HepG2 (cell line): ENCODE results near the gene INTS2.

ENCODE experiments used
- BRCA1 ChIP-seq: sonication (generic); formaldehyde crosslinking; IDR thresholded peaks from 2 replicates; pipeline ENCODE4 v1.4.0; 2020; ENCODE audit warnings: missing genetic modification reagents
- ELF3 ChIP-seq: IDR thresholded peaks from 2 replicates; pipeline ENCODE4 v1.6.1; 2016; ENCODE audit warnings: missing genetic modification reagents, missing compliant biosample characterization
- FOXP4 ChIP-seq: sonication (generic); formaldehyde crosslinking; IDR thresholded peaks from 2 replicates; pipeline ENCODE4 v1.4.0; 2020; ENCODE audit warnings: missing genetic modification reagents
- HNRNPLL ChIP-seq: fragments of 200-400 bp; formaldehyde crosslinking; IDR thresholded peaks from 2 replicates; pipeline ENCODE4 v1.6.1; 2017; ENCODE audit warnings: mild to moderate bottlenecking, low read depth, low read length; ENCODE audit not compliant: poor library complexity, severe bottlenecking
- MXI1 ChIP-seq: IDR thresholded peaks from 3 replicates; pipeline ENCODE4 v1.6.1; 2012; ENCODE audit warnings: low read depth, low read length, inconsistent platforms, borderline replicate concordance
- PRMT3 ChIP-seq: sonication (generic); formaldehyde crosslinking; IDR thresholded peaks from 2 replicates; pipeline ENCODE4 v1.8.1; 2022; ENCODE audit warnings: low read depth, mild to moderate bottlenecking, moderate library complexity, missing genetic modification reagents, borderline replicate concordance
- SP5 ChIP-seq: IDR thresholded peaks from 2 replicates; pipeline ENCODE4 v1.6.1; 2016; ENCODE audit warnings: low read depth, borderline replicate concordance
- ZFP1 ChIP-seq: IDR thresholded peaks from 2 replicates; pipeline ENCODE4 v1.6.1; 2016
- ZNF18 ChIP-seq: sonication (generic); formaldehyde crosslinking; IDR thresholded peaks from 2 replicates; pipeline ENCODE4 v1.8.0; 2022; ENCODE audit warnings: mild to moderate bottlenecking, missing genetic modification reagents; ENCODE audit not compliant: insufficient replicate concordance
- ZNF230 ChIP-seq: sonication (generic); formaldehyde crosslinking; IDR thresholded peaks from 2 replicates; pipeline ENCODE4 v1.4.0; 2020; ENCODE audit warnings: mild to moderate bottlenecking, missing genetic modification reagents
- ZNF670 ChIP-seq: sonication (generic); formaldehyde crosslinking; IDR thresholded peaks from 2 replicates; pipeline ENCODE4 v1.8.0; 2022; ENCODE audit warnings: mild to moderate bottlenecking, missing genetic modification reagents, borderline replicate concordance
- ZSCAN20 ChIP-seq: sonication (generic); formaldehyde crosslinking; IDR thresholded peaks from 2 replicates; pipeline ENCODE4 v1.4.0; 2020; ENCODE audit warnings: missing genetic modification reagents, mild to moderate bottlenecking, borderline replicate concordance
- TF ChIP-seq, protein P1 (sequence below): sonication (generic); formaldehyde crosslinking; IDR thresholded peaks from 2 replicates; pipeline ENCODE4 v1.5.0; 2020; ENCODE audit warnings: mild to moderate bottlenecking, missing genetic modification reagents, moderate library complexity
- TF ChIP-seq, protein P2 (sequence below), 2 experiments: sonication (generic) in 1 of 2; formaldehyde crosslinking in 1 of 2; IDR thresholded peaks; 2 replicates each; pipeline versions ENCODE4 v1.5.1 to v1.6.1; 2011 to 2020; ENCODE audit warnings: borderline replicate concordance in 1 of 2, low read depth in 1 of 2, low read length in 1 of 2, mild to moderate bottlenecking in 1 of 2, missing genetic modification reagents in 1 of 2, moderate library complexity in 1 of 2

DNA sequence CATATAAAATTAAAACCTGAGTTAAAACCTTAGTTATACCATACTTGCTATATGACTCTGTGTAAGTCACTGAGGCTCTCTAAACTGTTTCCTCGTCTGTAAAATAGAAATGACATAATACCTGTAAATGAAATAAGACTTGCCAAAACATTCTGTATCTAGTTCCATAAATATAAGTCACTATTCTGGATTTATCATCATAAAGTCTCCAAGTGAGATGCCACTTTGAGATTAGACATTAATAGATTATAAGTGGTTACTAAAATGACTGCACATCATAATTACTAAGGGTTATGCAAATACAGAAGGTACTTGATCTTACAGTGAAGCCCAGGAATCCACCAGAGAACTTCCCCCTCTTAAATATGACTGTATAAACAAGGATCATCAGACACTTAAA, 52.5 kb downstream of the INTS2 start:
- TF ChIP-seq, protein P1, sequence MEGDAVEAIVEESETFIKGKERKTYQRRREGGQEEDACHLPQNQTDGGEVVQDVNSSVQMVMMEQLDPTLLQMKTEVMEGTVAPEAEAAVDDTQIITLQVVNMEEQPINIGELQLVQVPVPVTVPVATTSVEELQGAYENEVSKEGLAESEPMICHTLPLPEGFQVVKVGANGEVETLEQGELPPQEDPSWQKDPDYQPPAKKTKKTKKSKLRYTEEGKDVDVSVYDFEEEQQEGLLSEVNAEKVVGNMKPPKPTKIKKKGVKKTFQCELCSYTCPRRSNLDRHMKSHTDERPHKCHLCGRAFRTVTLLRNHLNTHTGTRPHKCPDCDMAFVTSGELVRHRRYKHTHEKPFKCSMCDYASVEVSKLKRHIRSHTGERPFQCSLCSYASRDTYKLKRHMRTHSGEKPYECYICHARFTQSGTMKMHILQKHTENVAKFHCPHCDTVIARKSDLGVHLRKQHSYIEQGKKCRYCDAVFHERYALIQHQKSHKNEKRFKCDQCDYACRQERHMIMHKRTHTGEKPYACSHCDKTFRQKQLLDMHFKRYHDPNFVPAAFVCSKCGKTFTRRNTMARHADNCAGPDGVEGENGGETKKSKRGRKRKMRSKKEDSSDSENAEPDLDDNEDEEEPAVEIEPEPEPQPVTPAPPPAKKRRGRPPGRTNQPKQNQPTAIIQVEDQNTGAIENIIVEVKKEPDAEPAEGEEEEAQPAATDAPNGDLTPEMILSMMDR (CRISPR knock-in tag), result no peak
- TF ChIP-seq ZSCAN20 (CRISPR knock-in tag), result no peak
- TF ChIP-seq SP5 (CRISPR knock-in tag), result no peak
- TF ChIP-seq, protein P2, sequence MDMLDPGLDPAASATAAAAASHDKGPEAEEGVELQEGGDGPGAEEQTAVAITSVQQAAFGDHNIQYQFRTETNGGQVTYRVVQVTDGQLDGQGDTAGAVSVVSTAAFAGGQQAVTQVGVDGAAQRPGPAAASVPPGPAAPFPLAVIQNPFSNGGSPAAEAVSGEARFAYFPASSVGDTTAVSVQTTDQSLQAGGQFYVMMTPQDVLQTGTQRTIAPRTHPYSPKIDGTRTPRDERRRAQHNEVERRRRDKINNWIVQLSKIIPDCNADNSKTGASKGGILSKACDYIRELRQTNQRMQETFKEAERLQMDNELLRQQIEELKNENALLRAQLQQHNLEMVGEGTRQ (IDR thresholded peaks at IDR 0.05; ENCODE audit: low read depth, low read length), result no peak
- TF ChIP-seq, protein P2 (CRISPR knock-in tag; IDR thresholded peaks at IDR 0.05; ENCODE audit: borderline replicate concordance), result no peak
- TF ChIP-seq HNRNPLL, result no peak
- no peak for TF ChIP-seq ZNF18 (CRISPR knock-in tag)
- no peak for TF ChIP-seq ZNF230
- TF ChIP-seq FOXP4 (CRISPR knock-in tag), result no peak
- no peak for TF ChIP-seq ZNF670 (CRISPR knock-in tag)
- no peak for TF ChIP-seq ELF3
- no peak for TF ChIP-seq ZFP1 (CRISPR knock-in tag)
- no peak for TF ChIP-seq BRCA1 (CRISPR knock-in tag)
- TF ChIP-seq MXI1, result no peak
- no peak for TF ChIP-seq PRMT3 (CRISPR knock-in tag)
